NT2/D1 (cell line): Measurements from ENCODE around the gene TEX47.

ENCODE experiments used
- DNase-seq: peaks from one replicate; pipeline ENCODE4 v3.0.0-alpha.2; 2011; ENCODE audit warnings: low read depth, low spot score
- H3K27me3 ChIP-seq: 2 replicates; pipeline ENCODE4 v1.6.0; 2011; ENCODE audit warnings: mild to moderate bottlenecking; ENCODE audit not compliant: insufficient read length, insufficient read depth
- H3K36me3 ChIP-seq: 2 replicates; pipeline ENCODE4 v1.6.1; 2011; ENCODE audit warnings: mild to moderate bottlenecking, low read length, mixed read lengths; ENCODE audit not compliant: insufficient read depth, insufficient read length
- H3K4me1 ChIP-seq: 2 replicates; pipeline ENCODE4 v1.5.1; 2011; ENCODE audit not compliant: insufficient read depth, insufficient read length
- H3K4me3 ChIP-seq: 2 replicates; pipeline ENCODE4 v1.5.1; 2011; ENCODE audit warnings: low read depth; ENCODE audit not compliant: insufficient read length
- H3K9ac ChIP-seq: 2 replicates; pipeline ENCODE4 v1.6.0; 2011; ENCODE audit warnings: low read depth; ENCODE audit not compliant: insufficient read length
- H3K9me3 ChIP-seq: 2 replicates; pipeline ENCODE4 v1.5.1; 2011; ENCODE audit warnings: mild to moderate bottlenecking, low read length; ENCODE audit not compliant: insufficient read depth
- SUZ12 ChIP-seq: IDR thresholded peaks from 2 replicates; pipeline ENCODE4 v1.6.1; 2011; ENCODE audit not compliant: insufficient read length, insufficient read depth; ENCODE audit errors: extremely low read depth
- YY1 ChIP-seq: IDR thresholded peaks from 2 replicates; pipeline ENCODE4 v1.6.1; 2011; ENCODE audit not compliant: insufficient read length, insufficient read depth
- ZNF274 ChIP-seq: IDR thresholded peaks from 2 replicates; pipeline ENCODE4 v1.6.1; 2011; ENCODE audit warnings: mild to moderate bottlenecking, low read depth, low read length

The TEX47 gene

GRCh38 chr7:88761779-88762178 is 33.8 kb downstream of the TEX47 start:
- H3K27me3 ChIP-seq: peaks cover 32% of the 10 kb centered on the region

GRCh38 chr7:88760136-88760515 is 35.4 kb downstream of the TEX47 start:
- Histone ChIP-seq H3K27me3 (peaks cover 32% of the 10 kb centered on the region), H3K9ac (peak overlapping the region; percentile 32), H3K4me3 (peak overlapping the region; percentile 45), H3K9me3 (no peaks in the 10 kb centered on the region), H3K36me3 (no peaks in the 10 kb centered on the region), H3K4me1 (no peaks in the 10 kb centered on the region)
- no peak for TF ChIP-seq SUZ12
- no peak for TF ChIP-seq YY1
- TF ChIP-seq ZNF274: no peak
- no peak for DNase-seq

More at GRCh38 chr7:88761779-88762178, 33.8 kb downstream of the TEX47 start:
- H3K4me3 ChIP-seq: no peak overlapping the region
- H3K9me3 ChIP-seq: no peaks in the 10 kb centered on the region
- no peak for TF ChIP-seq SUZ12
- TF ChIP-seq YY1: no peak
- TF ChIP-seq ZNF274: no peak
- DNase-seq: no peak
- no peaks in the 10 kb centered on the region for H3K4me1 ChIP-seq
- H3K9ac ChIP-seq: no peak overlapping the region
- H3K36me3 ChIP-seq: no peaks in the 10 kb centered on the region

- H3K9me3 ChIP-seq: no peaks in the 10 kb centered on the region
- H3K4me1 ChIP-seq: no peaks in the 10 kb centered on the region
- TF ChIP-seq SUZ12: no peak
- no peak for TF ChIP-seq YY1
- no peak for TF ChIP-seq ZNF274
- no peaks in the 10 kb centered on the region for H3K36me3 ChIP-seq
- DNase-seq: peak; percentile 39
- H3K4me3 ChIP-seq: peak within 1 kb of the TSS; percentile 45
- peaks cover 32% of the 10 kb centered on the region for H3K27me3 ChIP-seq
- peak within 1 kb of the TSS; percentile 61 for H3K9ac ChIP-seq
Measured at GRCh38 chr7:88759230-88760135, 36.1 kb downstream of the TEX47 start, which contains the start of gene ZNF804B. TSS of gene ZNF804B (plus strand) at chr7:88759700. CDS start at chr7:88759977, 277 bp downstream.

- H3K9ac ChIP-seq: peak overlapping the region; percentile 61
- H3K36me3 ChIP-seq: no peaks in the 10 kb centered on the region
- H3K4me1 ChIP-seq: no peaks in the 10 kb centered on the region
- no peak for TF ChIP-seq YY1
- TF ChIP-seq ZNF274: no peak
- no peak for TF ChIP-seq SUZ12
- no peaks in the 10 kb centered on the region for H3K9me3 ChIP-seq
- DNase-seq: peak; percentile 18
- H3K4me3 ChIP-seq: peak overlapping the region; percentile 45
- H3K27me3 ChIP-seq: peaks cover 32% of the 10 kb centered on the region
Measured at GRCh38 chr7:88758381-88759229, 36.9 kb downstream of the TEX47 start.

- no peaks in the 10 kb centered on the region for H3K4me1 ChIP-seq
- peaks cover 32% of the 10 kb centered on the region for H3K27me3 ChIP-seq
- H3K36me3 ChIP-seq: no peaks in the 10 kb centered on the region
Measured at GRCh38 chr7:88757371-88757770, 38.2 kb downstream of the TEX47 start.

GRCh38 chr7:88756802-88757201 is 38.7 kb downstream of the TEX47 start:
- Histone ChIP-seq H3K36me3 (no peaks in the 10 kb centered on the region), H3K4me1 (no peaks in the 10 kb centered on the region), H3K4me3 (no peak overlapping the region), H3K9me3 (no peaks in the 10 kb centered on the region), H3K9ac (no peak overlapping the region), H3K27me3 (peaks cover 32% of the 10 kb centered on the region)
- TF ChIP-seq SUZ12 (no peak), ZNF274 (no peak), YY1 (no peak)
- DNase-seq: no peak

More at GRCh38 chr7:88757371-88757770, 38.2 kb downstream of the TEX47 start:
- Histone ChIP-seq H3K4me3 (no peak overlapping the region), H3K9me3 (no peaks in the 10 kb centered on the region), H3K9ac (no peak overlapping the region)
- DNase-seq: no peak
- TF ChIP-seq ZNF274 (no peak), YY1 (no peak), SUZ12 (no peak)

- no peak overlapping the region for H3K4me3 ChIP-seq
- H3K9ac ChIP-seq: no peak overlapping the region
- DNase-seq: no peak
- TF ChIP-seq YY1 (no peak), ZNF274 (no peak), SUZ12 (no peak)
- no peaks in the 10 kb centered on the region for H3K27me3 ChIP-seq
- H3K4me1 ChIP-seq: no peaks in the 10 kb centered on the region
- no peaks in the 10 kb centered on the region for H3K9me3 ChIP-seq
- H3K36me3 ChIP-seq: no peaks in the 10 kb centered on the region
Measured at GRCh38 chr7:88746126-88746525, 49.4 kb downstream of the TEX47 start.
